HCT116 (cell line): Measurements from ENCODE around the gene UTF1. TPM values are rescaled to one million over a fixed set of nuclear protein-coding genes. Genes with fewer than 3 reads are reported as not detected.

Source experiments
- ATAC-seq: fragments of 200-7000 bp; cut with Tn5 transposase; 2 replicates; pipeline ENCODE4 v1.9.1; 2020; ENCODE audit warnings: mild to moderate bottlenecking, moderate library complexity
- BruUV-seq: library from RNA; stranded (reverse); fragments of 400-500 nt; replicated peaks from 2 replicates; lab custom pipeline; 2021; lab: Mats Ljungman, UMichigan
- CTCF ChIA-PET: fragments of 300-600 bp; sonication (Branson Sonifier 250); formaldehyde crosslinking; loops from one replicate; lab custom pipeline; 2021; ENCODE audit warnings: antibody characterized with exemption; lab: Charles Lee
- POLR2A ChIA-PET: fragments of 300-600, 350-600 bp; sonication (Branson Sonifier 250); formaldehyde crosslinking; loops from one replicate; lab custom pipeline; 2021; ENCODE audit warnings: antibody characterized with exemption; lab: Charles Lee
- RAD21 ChIA-PET, 2 experiments: fragments of 300-600 bp; sonication (Branson Sonifier 250); formaldehyde crosslinking; loops; one replicate each; lab custom pipeline; 2023; ENCODE audit warnings: low total read pairs in 2 of 2; ENCODE audit not compliant: uncharacterized antibody in 2 of 2, unreplicated experiment in 2 of 2, low non-redundant PET in 1 of 2; lab: Charles Lee
- DNase-seq: peaks from one replicate; pipeline ENCODE4 v3.0.0-alpha.2; 2010; ENCODE audit warnings: low read depth, low spot score
- H2AFZ ChIP-seq: fragments of 200-600 bp; shearing (Covaris generic), sonication (generic); 2 replicates; pipeline ENCODE4 v1.6.1; 2017; ENCODE audit warnings: low read depth, mixed run types, mixed read lengths, antibody characterized with exemption, low read length; ENCODE audit not compliant: poor library complexity, severe bottlenecking
- H3K27ac ChIP-seq: 2 replicates; pipeline ENCODE4 v1.5.1; 2012; ENCODE audit warnings: low read depth, low read length
- H3K27me3 ChIP-seq: fragments of 200-600 bp; sonication (generic); 2 replicates; pipeline ENCODE4 v1.6.1; 2016; ENCODE audit warnings: mixed run types, low read length, mixed read lengths; ENCODE audit not compliant: insufficient read depth
- H3K36me3 ChIP-seq, 2 experiments: fragments of 200-500 bp in 1 of 2; fragments of 200-600 bp in 1 of 2; sonication (Bioruptor generic) in 1 of 2; sonication (generic) in 1 of 2; 2 replicates each; pipeline versions ENCODE4 v1.5.1 to v1.6.1; 2014 to 2016; ENCODE audit warnings: low read length in 2 of 2, inconsistent platforms in 1 of 2, mixed read lengths in 1 of 2, mixed run types in 1 of 2; ENCODE audit not compliant: insufficient read depth in 2 of 2, control insufficient read depth in 1 of 2
- H3K4me1 ChIP-seq, 2 experiments: fragments of 200-600 bp in 1 of 2; sonication (generic) in 1 of 2; 2 replicates each; pipeline versions ENCODE4 v1.5.1 to v1.6.1; 2012 to 2017; ENCODE audit warnings: low read length in 2 of 2, inconsistent platforms in 1 of 2, mild to moderate bottlenecking in 1 of 2, mixed read lengths in 1 of 2, mixed run types in 1 of 2, moderate library complexity in 1 of 2; ENCODE audit not compliant: insufficient read depth in 2 of 2, control insufficient read depth in 1 of 2
- H3K4me2 ChIP-seq: fragments of 200-600 bp; sonication (generic); 2 replicates; pipeline ENCODE4 v1.6.1; 2017; ENCODE audit warnings: mixed run types, low read length, mixed read lengths
- H3K4me3 ChIP-seq, 2 experiments: fragments of 200-600 bp in 1 of 2; sonication (generic) in 1 of 2; replicated peaks in 1 of 2; 2 replicates each; pipeline ENCODE4 v1.5.1; 2011 to 2016; ENCODE audit warnings: low read length in 2 of 2, control low read depth in 1 of 2, low read depth in 1 of 2, mild to moderate bottlenecking in 1 of 2, mixed read lengths in 1 of 2, mixed run types in 1 of 2
- H3K79me2 ChIP-seq: fragments of 200-600 bp; sonication (generic); 2 replicates; pipeline ENCODE4 v1.6.1; 2017; ENCODE audit warnings: mild to moderate bottlenecking, mixed run types, low read length, moderate library complexity, mixed read lengths; ENCODE audit not compliant: insufficient read depth
- H3K9ac ChIP-seq: fragments of 200-600 bp; sonication (generic); 2 replicates; pipeline ENCODE4 v1.6.1; 2016; ENCODE audit warnings: low read length, mixed read lengths
- H3K9me2 ChIP-seq: fragments of 200-600 bp; sonication (generic), shearing (Covaris generic); 2 replicates; pipeline ENCODE4 v1.6.1; 2017; ENCODE audit warnings: mixed run types, mild to moderate bottlenecking, moderate library complexity; ENCODE audit not compliant: insufficient read depth
- H3K9me3 ChIP-seq, 2 experiments: fragments of 200-500 bp in 1 of 2; fragments of 200-600 bp in 1 of 2; sonication (Bioruptor generic) in 1 of 2; sonication (generic) in 1 of 2; 2 replicates each; pipeline ENCODE4 v1.6.1; 2014 to 2017; ENCODE audit warnings: low read length in 2 of 2, mixed read lengths in 2 of 2, inconsistent platforms in 1 of 2, low read depth in 1 of 2, mild to moderate bottlenecking in 1 of 2, mixed run types in 1 of 2, moderate library complexity in 1 of 2; ENCODE audit not compliant: control insufficient read depth in 1 of 2, insufficient read depth in 1 of 2
- H4K20me1 ChIP-seq: fragments of 200-600 bp; sonication (generic), shearing (Covaris generic); 2 replicates; pipeline ENCODE4 v1.6.1; 2017; ENCODE audit warnings: mixed run types, mild to moderate bottlenecking, moderate library complexity; ENCODE audit not compliant: insufficient read depth
- CBX3 ChIP-seq: IDR thresholded peaks from 2 replicates; pipeline ENCODE4 v1.6.1; 2012; ENCODE audit warnings: low read depth
- CTCF ChIP-seq, 3 experiments: fragments of 200-600 bp in 1 of 3; sonication (generic) in 1 of 3; IDR thresholded peaks in 2 of 3; conservative IDR thresholded peaks in 1 of 3; 2 replicates each; pipeline ENCODE4 v1.5.1; 2012 to 2017; ENCODE audit warnings: low read depth in 2 of 3, low read length in 2 of 3, antibody characterized with exemption in 1 of 3, borderline replicate concordance in 1 of 3, control low read depth in 1 of 3, mild to moderate bottlenecking in 1 of 3, mixed read lengths in 1 of 3, mixed run types in 1 of 3, moderate library complexity in 1 of 3; ENCODE audit not compliant: insufficient read depth in 1 of 3
- EGR1 ChIP-seq: IDR thresholded peaks from 2 replicates; pipeline ENCODE4 v1.6.1; 2012; ENCODE audit warnings: low read depth
- POLR2AphosphoS5 ChIP-seq: IDR thresholded peaks from 2 replicates; pipeline ENCODE4 v1.6.1; 2011; ENCODE audit warnings: mild to moderate bottlenecking, low read depth, low read length, moderate library complexity
- TCF7L2 ChIP-seq: IDR thresholded peaks from 2 replicates; pipeline ENCODE4 v1.7.0; 2011; ENCODE audit warnings: borderline replicate concordance, inconsistent platforms; ENCODE audit not compliant: insufficient read depth, insufficient read length; ENCODE audit errors: extremely low read depth
- YY1 ChIP-seq: IDR thresholded peaks from 2 replicates; pipeline ENCODE4 v1.6.1; 2011; ENCODE audit warnings: low read length, low read depth, moderate library complexity, mild to moderate bottlenecking; ENCODE audit not compliant: insufficient replicate concordance; ENCODE audit errors: extremely low read depth
- ZFX ChIP-seq: fragments of 450-650 bp; IDR thresholded peaks from 2 replicates; pipeline ENCODE4 v1.6.1; 2017
- intact Hi-C: fragments of 100-400 bp; cut with micrococcal nuclease; formaldehyde crosslinking; loops from 2 replicates; pipeline ENCODE4 v1.10.0; 2022
- total RNA-seq: library from RNA; stranded (reverse); gene quantifications from one replicate; pipeline ENCODE4 v1.2.1, GENCODE V29; 2021; ENCODE audit not compliant: unreplicated experiment
- TF ChIP-seq, protein P1 (sequence below): IDR thresholded peaks from 2 replicates; pipeline ENCODE4 v1.6.1; 2012; ENCODE audit warnings: low read depth

The UTF1 gene
- total RNA-seq, 1 experiment from 2014 or later: not detected

- TF ChIP-seq, protein P1, sequence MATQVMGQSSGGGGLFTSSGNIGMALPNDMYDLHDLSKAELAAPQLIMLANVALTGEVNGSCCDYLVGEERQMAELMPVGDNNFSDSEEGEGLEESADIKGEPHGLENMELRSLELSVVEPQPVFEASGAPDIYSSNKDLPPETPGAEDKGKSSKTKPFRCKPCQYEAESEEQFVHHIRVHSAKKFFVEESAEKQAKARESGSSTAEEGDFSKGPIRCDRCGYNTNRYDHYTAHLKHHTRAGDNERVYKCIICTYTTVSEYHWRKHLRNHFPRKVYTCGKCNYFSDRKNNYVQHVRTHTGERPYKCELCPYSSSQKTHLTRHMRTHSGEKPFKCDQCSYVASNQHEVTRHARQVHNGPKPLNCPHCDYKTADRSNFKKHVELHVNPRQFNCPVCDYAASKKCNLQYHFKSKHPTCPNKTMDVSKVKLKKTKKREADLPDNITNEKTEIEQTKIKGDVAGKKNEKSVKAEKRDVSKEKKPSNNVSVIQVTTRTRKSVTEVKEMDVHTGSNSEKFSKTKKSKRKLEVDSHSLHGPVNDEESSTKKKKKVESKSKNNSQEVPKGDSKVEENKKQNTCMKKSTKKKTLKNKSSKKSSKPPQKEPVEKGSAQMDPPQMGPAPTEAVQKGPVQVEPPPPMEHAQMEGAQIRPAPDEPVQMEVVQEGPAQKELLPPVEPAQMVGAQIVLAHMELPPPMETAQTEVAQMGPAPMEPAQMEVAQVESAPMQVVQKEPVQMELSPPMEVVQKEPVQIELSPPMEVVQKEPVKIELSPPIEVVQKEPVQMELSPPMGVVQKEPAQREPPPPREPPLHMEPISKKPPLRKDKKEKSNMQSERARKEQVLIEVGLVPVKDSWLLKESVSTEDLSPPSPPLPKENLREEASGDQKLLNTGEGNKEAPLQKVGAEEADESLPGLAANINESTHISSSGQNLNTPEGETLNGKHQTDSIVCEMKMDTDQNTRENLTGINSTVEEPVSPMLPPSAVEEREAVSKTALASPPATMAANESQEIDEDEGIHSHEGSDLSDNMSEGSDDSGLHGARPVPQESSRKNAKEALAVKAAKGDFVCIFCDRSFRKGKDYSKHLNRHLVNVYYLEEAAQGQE: no peak
- TF ChIP-seq, all 23 proteins: peak for 0
Measured at GRCh38 chr10:133210398-133211140, 19.4 kb upstream of the UTF1 start (continued).

DNA sequence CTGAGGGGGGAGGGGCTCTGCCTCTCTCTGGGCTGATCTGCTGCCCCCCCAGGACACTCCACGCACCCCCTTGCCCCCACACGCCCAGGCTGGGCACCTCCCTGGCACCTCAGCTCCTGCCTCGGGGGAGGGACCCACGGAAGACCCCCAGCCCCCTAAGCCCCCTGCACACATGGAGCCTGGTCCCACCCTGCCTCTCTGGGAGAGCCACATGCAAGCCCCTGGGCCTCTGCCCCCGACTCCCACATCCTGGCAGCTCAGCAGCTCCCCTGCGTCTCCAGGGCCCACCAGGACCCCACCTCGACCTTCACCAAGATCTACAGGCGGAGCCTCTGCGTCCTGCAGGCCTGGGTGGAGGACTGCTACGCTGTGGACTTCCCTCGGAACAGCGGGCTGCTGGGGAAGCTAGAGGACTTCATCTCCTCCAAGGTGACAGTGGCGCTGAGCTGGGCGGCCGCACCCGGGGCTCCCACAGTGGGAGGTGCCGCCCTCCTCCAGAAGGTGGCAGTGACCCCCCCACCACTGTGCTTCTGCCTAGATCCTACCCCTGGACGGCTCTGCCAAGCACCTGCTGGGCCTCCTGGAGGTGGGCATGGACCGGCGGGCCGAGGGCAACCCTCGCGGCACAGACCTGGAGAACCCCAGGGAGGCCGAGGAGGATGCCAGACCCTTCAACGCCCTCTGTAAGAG is 18.7 kb upstream of the UTF1 start:
- Histone ChIP-seq H3K27me3 (no peaks in the 10 kb centered on the region), H2AFZ (no peak overlapping the region), H3K4me3 (no peak overlapping the region), H3K4me1 (no peaks in the 10 kb centered on the region), H3K36me3 (no peaks in the 10 kb centered on the region), H4K20me1 (no peaks in the 10 kb centered on the region), H3K4me2 (no peak overlapping the region), H3K9ac (no peak overlapping the region), H3K27ac (no peak overlapping the region), H3K9me2 (no peaks in the 10 kb centered on the region), H3K9me3 (no peaks in the 10 kb centered on the region), H3K79me2 (no peaks in the 10 kb centered on the region)
- ATAC-seq (no peak), DNase-seq (no peak)
- BruUV-seq: no TSS peak
- ChIA-PET RAD21 (no interaction called here), CTCF (no interaction called here), POLR2A (no interaction called here)
- TF ChIP-seq POLR2AphosphoS5: no peak
- TF ChIP-seq CTCF (IDR thresholded peaks at IDR 0.05 in 2 of 3, conservative IDR thresholded peaks at IDR 0.05 in 1 of 3; ENCODE audit: borderline replicate concordance in 1 of 3, insufficient read depth in 1 of 3, low read depth in 2 of 3, low read length in 2 of 3): no peak
- no peak for TF ChIP-seq ZFX
- no peak for TF ChIP-seq YY1
- no peak for TF ChIP-seq EGR1
- no peak for TF ChIP-seq CBX3
- no peak for TF ChIP-seq TCF7L2
- intact Hi-C loops: no loop called here
